ENCODE results near the gene WNK2.

Gene WNK2

DNA sequence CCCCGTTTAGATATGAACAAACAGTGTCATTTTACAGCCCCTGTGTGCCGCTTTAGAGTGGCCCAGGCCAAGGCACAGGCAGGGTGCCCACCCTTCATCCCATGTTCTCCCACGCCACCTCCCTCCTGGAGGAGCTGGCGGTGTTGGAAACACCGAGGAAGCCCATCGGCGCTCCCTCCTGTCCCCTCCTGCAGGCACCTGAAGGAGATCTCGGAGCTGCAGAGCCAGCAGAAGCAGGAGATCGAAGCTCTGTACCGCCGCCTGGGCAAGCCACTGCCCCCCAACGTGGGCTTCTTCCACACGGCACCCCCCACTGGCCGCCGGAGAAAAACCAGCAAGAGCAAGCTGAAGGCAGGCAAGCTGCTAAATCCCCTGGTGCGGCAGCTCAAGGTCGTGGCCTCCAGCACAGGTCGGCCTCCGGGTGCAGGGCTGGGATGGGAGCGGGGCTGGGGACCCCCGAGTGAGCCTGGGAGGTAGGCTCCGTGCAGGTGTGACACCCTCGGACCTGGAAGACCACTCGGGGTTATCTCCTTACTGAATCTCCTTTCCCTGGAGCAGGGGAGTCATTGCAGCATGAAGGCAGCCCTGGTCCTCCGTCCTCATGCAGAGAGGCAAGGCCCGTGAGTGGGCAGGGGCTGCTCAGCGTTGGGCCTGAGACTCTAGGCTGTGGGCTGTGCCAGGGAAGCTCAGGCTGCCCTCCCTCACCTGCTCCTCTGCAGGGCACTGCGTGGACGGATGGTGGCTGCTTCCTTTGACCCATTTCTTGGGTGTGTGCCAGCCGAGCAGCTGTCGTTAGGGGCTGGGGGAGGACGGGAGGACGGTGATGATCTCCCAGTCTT lies 113.9 kb downstream of the WNK2 start:
- no peak for DNase-seq

DNA sequence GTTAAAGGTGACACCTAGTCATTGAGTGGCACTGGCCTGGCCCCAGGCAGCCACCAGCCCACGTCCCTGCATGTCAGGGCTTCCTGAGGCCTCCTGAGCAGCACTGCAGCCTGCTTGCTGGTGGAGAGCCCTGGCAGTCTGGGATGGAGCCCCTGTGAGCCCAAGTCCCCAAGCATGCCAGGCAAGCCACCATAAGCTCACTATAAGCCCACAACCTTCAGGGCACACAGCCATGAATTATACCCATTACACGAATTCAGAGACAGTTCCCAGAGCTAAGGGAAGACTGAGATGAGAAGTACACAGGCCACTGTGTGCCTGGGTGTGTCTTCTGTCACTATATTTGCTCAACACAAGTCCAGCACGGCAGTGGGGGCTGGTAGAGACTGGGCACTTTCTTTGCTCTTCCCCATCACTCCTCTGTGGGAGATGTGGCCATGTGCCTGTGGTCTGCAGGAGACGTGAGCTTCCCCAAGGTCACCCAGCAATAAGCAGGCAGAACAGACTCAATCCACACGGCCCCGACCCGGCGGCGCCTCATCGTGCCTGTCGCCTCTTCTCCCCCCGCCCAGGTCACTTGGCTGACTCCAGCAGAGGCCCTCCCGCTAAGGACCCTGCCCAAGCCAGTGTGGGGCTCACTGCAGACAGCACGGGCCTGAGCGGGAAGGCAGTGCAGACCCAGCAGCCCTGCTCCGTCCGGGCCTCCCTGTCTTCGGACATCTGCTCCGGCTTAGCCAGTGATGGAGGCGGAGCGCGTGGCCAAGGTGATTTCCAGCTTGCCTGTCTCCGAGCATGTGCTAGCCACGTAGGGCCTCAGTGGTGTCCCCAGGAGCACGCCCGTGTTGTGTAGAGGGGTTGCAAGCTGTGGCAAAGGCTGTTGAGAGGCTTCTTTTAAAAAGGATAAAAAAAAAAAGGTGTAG lies 114.8 kb downstream of the WNK2 start:
- no peak for DNase-seq

- no peak for DNase-seq
Observed at GRCh38 chr9:93299418-93300174, 115.7 kb downstream of the WNK2 start.

GRCh38 chr9:93300175-93300572 lies 116.2 kb downstream of the WNK2 start:
- DNase-seq: no peak

GRCh38 chr9:93300585-93301081 lies 116.7 kb downstream of the WNK2 start:
- DNase-seq: no peak

DNA sequence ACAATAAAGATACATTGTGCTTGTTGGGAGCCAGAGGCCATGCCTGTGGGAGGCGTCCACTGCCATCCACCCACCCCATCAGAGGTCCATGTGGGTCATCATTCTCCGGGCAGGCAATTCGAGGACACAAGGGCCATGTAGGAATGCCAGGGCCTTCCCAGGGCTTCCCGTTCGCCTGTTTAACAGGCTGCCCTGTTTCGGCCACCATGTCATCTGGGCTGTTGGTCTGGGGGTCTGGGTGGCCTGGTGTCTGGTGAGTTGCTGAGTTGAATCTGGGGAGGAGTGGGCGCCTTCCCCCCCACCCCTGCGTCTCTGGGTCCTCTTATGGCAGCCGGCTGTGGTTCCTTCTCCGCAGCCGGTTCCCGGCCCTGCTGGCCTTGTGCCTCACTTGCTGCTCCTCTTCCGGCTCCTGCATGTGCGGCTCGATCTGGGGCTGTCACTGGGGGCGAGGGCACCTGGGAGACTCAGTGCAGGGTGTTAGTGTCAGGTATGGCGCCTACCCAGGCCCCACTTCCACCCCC lies 117.4 kb downstream of the WNK2 start:
- no peak for DNase-seq

DNA sequence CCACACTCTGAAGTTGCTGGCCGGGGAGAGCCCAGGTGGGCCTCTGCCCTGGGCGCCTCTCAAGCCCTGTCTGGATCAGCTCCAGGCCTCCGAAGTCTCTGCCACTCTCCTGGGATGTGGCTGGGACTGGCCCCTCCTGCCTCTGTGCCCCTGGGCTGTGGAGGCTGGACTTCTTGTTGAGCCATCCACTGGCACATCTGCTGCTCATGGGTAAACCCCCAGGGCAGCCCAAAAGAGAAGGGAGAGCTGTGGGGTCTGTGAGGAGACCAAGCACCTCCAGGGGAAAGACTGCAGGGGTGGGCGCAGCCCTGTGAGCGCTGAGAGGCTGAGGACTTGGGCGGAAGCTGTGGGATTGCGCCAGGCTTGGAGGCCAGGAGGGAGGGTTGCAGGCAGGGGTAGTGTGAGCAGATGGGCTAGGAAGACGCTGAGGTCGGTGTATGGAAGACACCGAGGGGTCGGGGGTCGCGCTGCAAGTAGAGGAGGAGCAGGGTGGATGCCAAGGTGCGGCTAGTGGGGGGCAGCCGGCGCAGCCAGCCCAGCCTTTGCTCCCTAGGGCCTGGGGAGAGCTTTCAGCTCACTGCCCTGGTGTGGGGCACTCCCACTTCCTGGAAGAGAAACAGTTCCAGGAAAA lies 118.1 kb downstream of the WNK2 start:
- DNase-seq: no peak

- DNase-seq: no peak
Observed at GRCh38 chr9:93302586-93303257, 118.8 kb downstream of the WNK2 start.

- no peak for DNase-seq
Observed at GRCh38 chr9:93303258-93303771, 119.4 kb downstream of the WNK2 start.

DNA sequence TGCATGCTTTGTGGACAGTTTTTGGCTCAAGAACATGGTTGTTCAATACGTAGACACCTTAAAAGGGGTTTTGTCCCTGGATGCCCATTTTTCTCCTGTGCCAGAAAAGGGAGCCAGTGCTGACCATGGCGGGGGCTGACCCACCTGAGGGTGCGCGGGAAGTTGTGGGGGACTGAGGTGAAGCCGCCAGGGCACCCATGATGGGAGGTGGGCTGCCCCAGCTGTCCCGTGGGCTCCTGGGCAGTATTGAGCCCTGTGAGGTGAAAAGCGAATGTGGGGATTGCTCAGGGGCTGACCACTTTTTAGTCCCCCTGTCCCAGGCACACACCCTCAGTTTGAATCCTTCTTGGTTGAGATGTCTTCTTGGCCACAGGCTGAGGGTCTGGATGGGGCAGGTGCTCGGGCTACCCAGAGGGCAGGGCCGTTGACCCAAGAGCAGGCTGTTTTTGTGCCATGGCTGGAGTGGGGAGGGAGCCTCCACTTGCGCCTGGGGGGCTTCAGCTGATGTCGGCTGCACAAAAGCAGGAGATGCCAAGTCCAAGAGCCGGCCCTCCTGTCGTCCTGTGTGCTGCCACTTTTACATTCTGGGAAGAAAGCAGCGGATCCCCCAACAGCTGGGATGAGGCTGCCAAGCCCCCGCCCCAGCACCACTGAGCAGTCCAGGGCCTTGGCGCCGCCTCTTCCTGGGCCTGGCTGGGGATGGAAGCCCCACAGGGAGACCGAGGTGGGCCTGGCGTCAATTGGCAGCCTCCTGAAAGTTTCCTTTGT lies 120.1 kb downstream of the WNK2 start:
- no peak for DNase-seq

GRCh38 chr9:93304574-93305496 lies 120.9 kb downstream of the WNK2 start:
- DNase-seq: no peak

DNA sequence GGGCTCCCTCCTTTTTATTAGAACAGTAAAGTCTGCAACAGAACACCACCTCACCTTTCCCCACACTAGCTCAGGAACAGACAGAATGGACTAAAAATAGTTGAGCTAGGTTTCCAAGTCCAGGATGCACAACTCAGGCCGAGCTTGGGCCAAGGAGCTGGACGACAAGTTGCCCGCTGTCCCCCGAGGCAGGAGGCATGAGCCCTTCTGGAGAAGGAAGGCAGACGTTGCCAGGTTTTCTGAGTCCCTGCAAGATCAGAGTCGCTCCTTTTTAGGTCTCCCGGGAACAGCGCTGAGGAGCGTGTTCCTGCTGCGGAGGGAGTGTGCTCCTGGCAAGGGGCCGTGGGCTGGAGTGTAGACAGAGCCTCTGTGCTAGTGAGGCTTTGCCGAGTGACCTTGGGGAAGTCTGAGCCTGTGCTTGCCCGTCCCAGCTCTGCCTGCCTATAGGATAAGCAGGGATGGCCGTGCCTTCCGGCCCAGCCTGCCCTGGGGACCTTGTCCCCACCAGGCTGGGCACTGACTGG lies 121.6 kb downstream of the WNK2 start:
- no peak for DNase-seq

DNA sequence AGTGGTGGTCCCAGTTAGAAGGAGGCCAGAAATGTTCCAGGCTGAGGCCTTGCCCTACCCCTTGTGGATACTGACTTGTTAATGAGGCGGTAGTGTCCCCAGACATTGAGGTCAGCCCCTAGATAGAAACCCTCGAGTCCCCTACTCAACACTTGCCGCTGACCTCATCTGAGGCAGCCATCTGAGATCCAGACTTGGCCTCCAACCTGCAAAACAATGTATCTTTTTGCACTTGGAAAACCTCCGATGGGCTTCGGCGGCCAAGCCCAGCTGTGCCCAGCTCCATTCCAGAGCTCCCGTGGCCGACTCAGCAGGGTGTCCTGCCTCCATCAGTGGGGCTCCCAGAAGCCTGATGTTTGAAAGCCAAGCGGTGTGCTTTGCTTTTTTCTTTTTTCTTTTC lies 122.1 kb downstream of the WNK2 start:
- DNase-seq: no peak

DNA sequence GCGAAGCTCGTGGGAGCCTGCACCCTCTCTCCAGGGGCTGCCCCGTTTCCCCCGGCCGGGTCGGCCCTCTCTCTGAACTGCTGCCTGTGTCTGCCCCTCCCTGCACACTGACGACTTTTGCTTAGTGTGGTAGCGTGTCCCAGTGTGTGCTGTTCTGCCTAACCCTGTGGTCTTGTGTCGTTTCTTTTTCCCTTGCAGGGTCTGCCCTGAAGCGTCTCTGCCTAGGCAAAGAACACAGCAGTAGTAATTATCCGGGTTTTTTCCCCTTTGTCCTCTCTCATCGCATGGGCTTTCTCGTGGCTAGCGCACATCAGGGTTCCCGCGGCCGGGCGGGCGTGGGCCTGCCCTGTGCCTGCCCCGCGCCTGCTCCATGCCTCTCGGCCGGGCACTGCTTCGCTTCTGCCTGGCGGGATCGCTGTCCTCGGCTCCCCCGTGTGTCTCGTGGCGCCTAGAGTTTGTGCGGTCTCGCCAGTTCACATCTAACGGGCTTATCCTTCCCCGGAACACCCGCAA lies 122.7 kb downstream of the WNK2 start:
- DNase-seq: no peak

DNA sequence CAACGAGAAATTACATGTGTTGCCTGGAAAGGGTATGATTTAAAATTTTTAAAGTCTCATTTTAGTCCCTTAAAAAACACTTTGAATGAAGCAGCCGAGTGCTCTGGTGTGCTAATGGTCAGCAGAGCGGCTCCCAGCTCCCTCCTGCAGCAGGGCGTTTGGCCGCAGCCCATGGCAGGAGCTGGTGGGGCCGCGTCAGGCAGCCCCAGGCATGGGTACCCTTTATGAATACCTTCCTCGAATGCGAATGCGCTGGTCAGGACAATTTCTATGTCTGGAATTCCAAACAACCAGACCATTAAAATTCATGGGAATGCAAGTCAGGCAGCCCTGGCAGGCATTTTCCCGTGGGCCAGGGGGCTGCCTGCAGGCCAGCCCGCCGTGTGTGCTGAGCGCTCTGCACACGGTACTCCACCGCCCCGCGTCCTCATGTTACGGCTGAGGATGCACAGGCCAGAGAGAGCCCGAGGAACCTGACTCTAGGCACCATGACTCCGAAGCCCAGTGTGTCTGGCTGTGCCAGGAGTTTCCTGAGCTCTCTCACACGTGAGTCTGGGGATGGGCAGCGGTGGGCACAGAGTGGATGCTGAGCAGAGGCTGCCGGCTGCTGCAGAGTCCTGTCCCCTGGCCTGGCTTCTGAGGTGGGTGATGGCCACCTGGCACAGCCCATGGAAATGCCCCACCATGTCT lies 123.7 kb downstream of the WNK2 start:
- DNase-seq: no peak

DNA sequence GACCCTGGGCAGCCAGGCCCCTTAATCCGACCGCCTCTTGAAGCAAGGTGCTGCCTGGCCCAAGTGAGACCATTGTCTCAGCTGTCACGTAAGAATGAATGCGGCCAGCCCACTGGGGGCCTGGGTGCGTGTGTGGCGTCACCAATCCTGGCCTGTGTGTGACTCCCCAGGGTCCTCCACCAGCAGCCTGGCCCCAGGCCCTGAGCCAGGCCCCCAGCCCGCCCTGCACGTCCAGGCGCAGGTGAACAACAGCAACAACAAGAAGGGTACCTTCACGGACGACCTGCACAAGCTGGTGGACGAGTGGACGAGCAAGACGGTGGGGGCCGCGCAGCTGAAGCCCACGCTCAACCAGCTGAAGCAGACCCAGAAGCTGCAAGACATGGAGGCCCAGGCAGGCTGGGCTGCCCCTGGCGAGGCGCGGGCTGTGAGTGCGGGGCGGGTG lies 124.2 kb downstream of the WNK2 start:
- no peak for DNase-seq

- no peak for DNase-seq
Observed at GRCh38 chr9:93308676-93309075, 124.7 kb downstream of the WNK2 start.

DNA sequence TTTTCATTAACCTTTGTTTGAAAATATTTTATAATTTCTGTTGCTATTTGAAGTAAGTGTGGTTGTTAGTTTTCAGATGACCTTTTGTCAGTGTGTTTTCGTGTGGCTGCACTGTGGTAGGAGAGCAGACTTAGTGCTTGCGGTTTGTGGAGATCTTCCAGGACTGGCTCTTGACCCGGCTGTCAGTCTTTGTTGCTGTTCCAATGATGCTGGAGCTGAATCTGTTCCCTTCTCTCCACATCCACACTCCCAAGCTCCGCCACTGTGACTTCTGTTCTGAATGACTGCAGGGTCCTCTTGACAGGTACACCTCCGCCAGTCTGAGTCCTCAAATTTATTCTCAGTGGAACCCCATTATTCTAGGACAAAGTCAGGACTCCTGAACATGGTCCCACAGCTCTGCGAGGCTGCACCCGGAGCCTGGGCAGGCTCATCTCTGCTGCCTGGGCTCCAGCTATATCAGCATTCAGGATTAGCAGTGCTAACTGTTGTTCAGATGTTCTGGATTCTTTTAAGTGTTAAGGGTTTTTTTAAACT lies 126.0 kb downstream of the WNK2 start:
- no peak for DNase-seq

Measured in DMS79 (cell line).